ENCODE measurements around the gene FARP2.
A peak's percentile ranks its signal among the peaks of the same experiment; 100 is the strongest.

Gene FARP2

GRCh38 chr2:241349941-241350340 lies 6.1 kb upstream of the FARP2 start:
- no peak for TF ChIP-seq CTCF (conservative IDR thresholded peaks at IDR 0.05; ENCODE audit: low read depth, low read length)
- no peak for DNase-seq (ENCODE audit: low read depth)
- H3K4me3 ChIP-seq (ENCODE audit: low read length) = no peak overlapping the region

- TF ChIP-seq CTCF (conservative IDR thresholded peaks at IDR 0.05; ENCODE audit: low read depth, low read length) = no peak
- no peak for DNase-seq (ENCODE audit: low read depth)
- H3K4me3 ChIP-seq (ENCODE audit: low read length) = no peak overlapping the region
Observed at GRCh38 chr2:241350530-241350877, 5.6 kb upstream of the FARP2 start.

GRCh38 chr2:241350878-241351639 lies 5.0 kb upstream of the FARP2 start:
- no peak overlapping the region for H3K4me3 ChIP-seq (ENCODE audit: low read length)
- TF ChIP-seq CTCF (conservative IDR thresholded peaks at IDR 0.05; ENCODE audit: low read depth, low read length) = no peak
- DNase-seq (ENCODE audit: low read depth) = no peak

GRCh38 chr2:241351640-241352031 lies 4.4 kb upstream of the FARP2 start:
- no peak overlapping the region for H3K4me3 ChIP-seq (ENCODE audit: low read length)
- no peak for DNase-seq (ENCODE audit: low read depth)
- no peak for TF ChIP-seq CTCF (conservative IDR thresholded peaks at IDR 0.05; ENCODE audit: low read depth, low read length)

GRCh38 chr2:241352227-241352626 lies 3.9 kb upstream of the FARP2 start:
- DNase-seq (ENCODE audit: low read depth) = no peak
- no peak for TF ChIP-seq CTCF (conservative IDR thresholded peaks at IDR 0.05; ENCODE audit: low read depth, low read length)

GRCh38 chr2:241354668-241355658 lies 1.1 kb upstream of the FARP2 start:
- TF ChIP-seq CTCF (conservative IDR thresholded peaks at IDR 0.05; ENCODE audit: low read depth, low read length) = peak; percentile 1
- peak overlapping the region; percentile 26 for H3K4me3 ChIP-seq (ENCODE audit: low read length)
- DNase-seq (ENCODE audit: low read depth) = peak; percentile 46

More at GRCh38 chr2:241352227-241352626, 3.9 kb upstream of the FARP2 start:
- H3K4me3 ChIP-seq (ENCODE audit: low read length) = no peak overlapping the region

Data from retinal pigment epithelial cell (primary cell).